ENCODE data around the gene ADGB.
A peak's percentile ranks its signal among the peaks of the same experiment; 100 is the strongest.

Gene ADGB

DNA sequence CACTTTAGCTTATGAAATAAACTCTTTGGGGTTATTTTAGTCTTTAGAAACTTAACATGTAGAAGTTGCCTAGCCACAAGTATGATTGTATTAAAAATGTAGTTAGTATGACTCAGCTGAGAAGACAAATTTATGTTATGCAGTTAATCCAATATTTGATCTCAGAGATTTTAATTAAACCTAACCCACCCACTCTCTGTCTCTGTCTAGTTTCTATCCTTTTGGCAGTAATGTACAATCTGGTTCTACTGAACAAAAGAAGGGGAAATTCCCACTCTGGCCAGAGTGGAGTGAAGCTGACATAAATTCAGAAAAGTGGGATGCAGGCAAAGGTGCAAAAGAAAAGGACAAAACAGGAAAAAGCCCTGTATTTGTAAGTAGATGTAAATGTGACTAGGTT lies 36.4 kb downstream of the ADGB start:
- no peak for DNase-seq

- no peak for DNase-seq
Measured at GRCh38 chr6:146636481-146636880, 37.7 kb downstream of the ADGB start.

DNA sequence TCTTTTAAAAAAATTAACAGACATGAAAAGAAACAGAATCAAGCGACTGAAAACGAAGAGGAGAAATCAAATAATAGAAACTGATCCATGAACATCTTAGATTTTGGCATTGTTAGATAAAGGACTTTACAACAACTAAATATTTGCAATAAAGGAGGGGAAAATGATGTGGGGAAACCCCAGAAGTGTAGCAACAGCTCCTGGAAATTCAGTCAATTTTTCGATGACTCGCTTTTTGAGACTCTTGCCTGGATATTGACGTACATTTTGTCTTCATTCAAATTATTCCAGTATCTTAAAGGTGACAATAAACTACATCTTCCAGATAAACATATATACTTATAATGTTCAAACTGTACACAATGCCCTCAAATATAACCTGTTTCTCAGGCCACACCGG lies 44.1 kb downstream of the ADGB start:
- DNase-seq: no peak

DNA sequence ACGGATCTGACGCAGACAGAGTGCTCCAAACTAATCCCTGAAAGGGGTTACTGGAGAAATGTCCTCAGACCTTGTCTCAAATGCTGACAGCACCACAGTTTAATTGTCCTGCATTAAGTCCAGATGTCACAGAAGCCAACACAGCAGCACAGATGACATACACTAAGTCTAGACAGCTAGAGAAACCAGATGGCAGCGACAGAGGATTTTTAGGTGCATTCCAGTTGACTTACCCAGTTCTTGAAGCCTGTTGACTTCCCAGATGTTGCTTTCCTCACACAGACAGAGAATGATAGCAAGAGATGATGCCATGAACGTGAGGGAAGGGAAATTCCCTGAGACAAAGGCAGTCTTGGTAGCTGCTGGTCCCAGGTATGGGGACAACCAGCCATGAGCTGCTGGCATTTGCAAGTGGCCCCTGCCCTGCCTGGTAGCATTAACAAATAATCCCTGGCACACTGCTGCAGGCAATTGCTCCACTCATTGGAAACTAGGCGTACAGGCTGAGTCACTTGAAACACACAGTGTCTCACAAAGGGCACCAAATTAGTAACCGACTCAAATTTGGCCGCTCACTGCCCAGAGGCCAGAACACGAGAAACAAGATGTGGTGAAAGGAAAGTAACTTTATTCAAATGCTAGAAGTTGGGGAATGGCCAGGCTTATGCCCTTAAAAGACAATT lies 52.2 kb downstream of the ADGB start:
- DNase-seq: no peak

GRCh38 chr6:146651482-146651863 lies 52.7 kb downstream of the ADGB start:
- DNase-seq: no peak

DNA sequence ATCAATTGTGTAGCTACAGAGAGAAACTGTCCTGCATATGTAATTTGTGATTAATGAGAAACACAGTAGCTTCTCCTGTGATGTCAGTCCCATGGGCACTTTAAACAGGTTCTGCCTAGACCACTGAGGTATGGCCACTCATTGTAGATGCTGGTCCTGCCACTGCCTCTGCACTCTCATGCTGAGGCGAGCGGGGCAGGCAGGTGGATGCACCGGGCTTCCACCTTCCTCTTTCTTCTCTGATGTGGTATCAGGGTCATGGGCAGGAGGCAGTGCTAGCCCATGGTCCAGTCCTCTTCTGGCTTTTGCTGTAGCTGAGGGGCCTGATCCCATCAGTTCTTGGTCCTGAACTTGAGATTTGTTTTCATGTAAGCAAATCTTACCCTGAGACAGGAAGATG lies 58.7 kb downstream of the ADGB start:
- DNase-seq: no peak

DNA sequence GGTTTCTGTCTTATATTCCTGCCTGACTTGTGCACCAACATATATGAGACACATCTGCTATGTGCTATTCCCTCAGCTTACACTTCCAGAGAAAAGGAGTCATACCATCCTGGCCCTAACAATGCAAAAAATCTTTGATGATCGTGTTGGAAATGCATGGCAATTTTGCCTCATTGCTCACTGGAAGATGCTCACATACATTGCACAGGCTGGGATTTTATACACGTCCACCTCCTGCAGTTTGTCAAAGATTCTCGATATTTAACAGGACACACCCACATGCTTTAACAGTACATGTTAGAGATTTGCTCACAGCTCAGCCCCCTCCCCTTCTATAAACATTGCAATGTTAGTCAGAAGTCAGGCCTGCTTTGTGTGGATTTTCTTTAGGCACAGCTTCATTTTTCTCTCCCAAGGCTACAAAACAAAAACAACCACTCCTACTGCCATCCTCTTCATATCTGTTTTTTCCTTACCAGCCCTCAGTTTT lies 66.1 kb downstream of the ADGB start:
- DNase-seq: no peak

DNA sequence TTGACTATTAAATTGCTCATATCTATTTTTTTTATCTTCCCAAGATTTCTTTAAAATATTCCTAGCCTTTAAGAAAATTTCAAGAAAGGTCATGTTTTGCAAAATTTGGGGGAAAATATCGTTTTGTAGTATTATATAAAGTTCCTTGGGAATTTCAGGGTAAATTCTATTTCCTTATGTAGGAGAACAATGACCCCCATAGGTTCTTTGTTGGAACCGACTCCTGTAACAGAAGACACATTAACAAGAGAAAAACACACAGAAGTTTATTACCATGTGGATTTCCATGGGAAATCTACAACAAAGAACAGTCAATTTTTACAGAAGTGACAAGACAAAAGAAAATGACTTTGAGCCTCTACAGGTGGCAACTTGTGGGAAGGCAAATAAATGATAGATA lies 68.1 kb downstream of the ADGB start:
- DNase-seq: no peak

GRCh38 chr6:146670161-146670560 lies 71.4 kb downstream of the ADGB start:
- no peak for DNase-seq

GRCh38 chr6:146673069-146673468 lies 74.3 kb downstream of the ADGB start:
- DNase-seq: no peak

- DNase-seq: no peak
Measured at GRCh38 chr6:146679386-146679785, 80.6 kb downstream of the ADGB start.

GRCh38 chr6:146682919-146683318 lies 84.1 kb downstream of the ADGB start:
- DNase-seq: no peak

- DNase-seq: no peak
Measured at GRCh38 chr6:146689806-146690205, 91.0 kb downstream of the ADGB start.

- no peak for DNase-seq
Measured at GRCh38 chr6:146693342-146693741, 94.6 kb downstream of the ADGB start.

DNA sequence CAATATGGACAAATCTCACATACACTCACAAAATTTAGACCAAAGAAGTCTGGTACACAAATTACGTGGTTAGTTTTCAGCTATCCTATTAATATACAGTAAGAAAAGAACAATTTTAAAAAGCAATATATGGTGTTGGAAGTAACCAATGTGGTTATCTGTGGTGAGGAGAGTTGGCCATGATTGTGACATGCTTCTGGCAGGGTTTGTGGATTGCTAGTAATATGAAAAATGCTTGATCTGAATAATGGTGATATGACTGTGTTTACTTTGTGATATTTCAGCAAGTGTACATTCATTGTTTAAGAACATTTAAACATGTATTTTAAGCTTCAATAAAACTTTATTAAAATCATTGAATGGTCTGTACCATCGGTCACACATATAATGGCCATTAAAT lies 99.1 kb downstream of the ADGB start:
- no peak for DNase-seq

DNA sequence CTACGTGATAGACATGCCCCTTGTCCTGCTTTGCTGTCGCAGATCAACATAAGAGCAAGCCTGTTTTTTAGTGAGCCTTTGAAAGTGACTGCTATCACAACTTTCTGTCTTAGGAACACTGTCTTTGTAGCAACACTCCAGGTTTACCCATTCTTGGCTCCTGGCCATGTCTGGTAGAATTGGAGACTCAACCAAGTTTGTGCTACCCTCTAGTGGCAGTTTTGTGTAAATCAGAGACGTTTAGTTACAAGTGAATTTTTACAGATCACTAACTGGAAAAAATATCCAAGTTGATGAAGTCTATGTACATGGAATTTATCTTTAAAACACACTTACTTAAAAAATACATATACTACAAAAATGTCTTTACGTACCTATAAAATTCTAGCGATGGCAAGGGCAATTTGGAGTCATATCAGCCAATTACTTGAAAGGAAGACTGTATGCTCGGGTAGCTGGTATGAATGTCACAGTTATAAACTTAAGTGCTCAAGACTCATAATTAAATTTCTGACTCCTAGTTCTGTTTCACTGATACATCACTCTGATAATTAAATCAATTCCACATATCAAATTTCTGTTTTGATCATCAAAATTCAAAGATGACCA lies 101.4 kb downstream of the ADGB start:
- peak; percentile 11 to 29 for DNase-seq

- no peak for DNase-seq
Measured at GRCh38 chr6:146701632-146702031, 102.9 kb downstream of the ADGB start.

- no peak for DNase-seq
Measured at GRCh38 chr6:146709036-146709622, 110.4 kb downstream of the ADGB start.

- no peak for DNase-seq
Measured at GRCh38 chr6:146719387-146719786, 120.6 kb downstream of the ADGB start.

- DNase-seq: no peak
Measured at GRCh38 chr6:146739696-146740095, 140.9 kb downstream of the ADGB start.

- DNase-seq: no peak
Measured at GRCh38 chr6:146741609-146742008, 142.8 kb downstream of the ADGB start.

- no peak for DNase-seq
Measured at GRCh38 chr6:146753306-146753705, 154.5 kb downstream of the ADGB start.

DNA sequence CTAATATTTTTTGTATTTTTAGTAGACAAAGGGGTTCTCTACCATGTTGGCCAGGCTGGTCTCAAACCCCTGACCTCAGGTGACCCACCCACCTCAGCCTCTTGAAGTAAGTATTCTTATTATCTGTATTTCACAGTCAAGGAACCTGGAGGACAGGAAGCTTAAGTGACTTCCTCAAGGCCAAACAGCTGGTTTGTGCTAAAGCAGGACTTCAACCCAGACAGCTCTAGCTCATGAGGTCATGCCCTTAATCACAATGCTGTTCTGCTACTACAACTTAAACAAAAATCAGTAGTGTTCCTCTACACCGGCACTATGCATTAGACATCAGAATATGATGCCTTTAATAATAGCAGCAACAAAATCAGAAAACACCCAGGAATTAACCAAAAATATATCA lies 168.9 kb downstream of the ADGB start:
- DNase-seq: no peak

DNA sequence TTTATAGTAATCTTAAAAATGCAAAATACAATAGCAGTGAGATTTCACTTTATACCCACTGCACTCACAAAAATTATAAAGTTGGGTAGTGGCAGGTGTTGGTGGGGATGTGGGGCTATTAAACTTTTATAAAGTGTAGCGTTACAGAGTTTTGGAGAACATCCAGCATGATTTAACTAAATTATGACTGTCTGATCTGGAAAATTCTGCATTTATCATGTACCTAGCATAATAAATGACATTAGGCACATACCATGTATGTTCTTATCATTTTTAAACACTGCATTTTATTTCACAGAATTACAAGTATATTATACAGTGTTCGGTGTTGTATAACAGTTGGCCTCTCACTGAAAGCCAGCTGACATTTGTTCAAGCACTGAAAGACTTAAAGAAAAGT lies 169.9 kb downstream of the ADGB start:
- DNase-seq: no peak
